HS-5 (cell line): ENCODE data around the gene LRRC59.

ENCODE experiments used
- DNase-seq: peaks from one replicate; pipeline ENCODE4 v3.0.0-alpha.2; 2012; ENCODE audit warnings: low read depth

The LRRC59 gene

DNA sequence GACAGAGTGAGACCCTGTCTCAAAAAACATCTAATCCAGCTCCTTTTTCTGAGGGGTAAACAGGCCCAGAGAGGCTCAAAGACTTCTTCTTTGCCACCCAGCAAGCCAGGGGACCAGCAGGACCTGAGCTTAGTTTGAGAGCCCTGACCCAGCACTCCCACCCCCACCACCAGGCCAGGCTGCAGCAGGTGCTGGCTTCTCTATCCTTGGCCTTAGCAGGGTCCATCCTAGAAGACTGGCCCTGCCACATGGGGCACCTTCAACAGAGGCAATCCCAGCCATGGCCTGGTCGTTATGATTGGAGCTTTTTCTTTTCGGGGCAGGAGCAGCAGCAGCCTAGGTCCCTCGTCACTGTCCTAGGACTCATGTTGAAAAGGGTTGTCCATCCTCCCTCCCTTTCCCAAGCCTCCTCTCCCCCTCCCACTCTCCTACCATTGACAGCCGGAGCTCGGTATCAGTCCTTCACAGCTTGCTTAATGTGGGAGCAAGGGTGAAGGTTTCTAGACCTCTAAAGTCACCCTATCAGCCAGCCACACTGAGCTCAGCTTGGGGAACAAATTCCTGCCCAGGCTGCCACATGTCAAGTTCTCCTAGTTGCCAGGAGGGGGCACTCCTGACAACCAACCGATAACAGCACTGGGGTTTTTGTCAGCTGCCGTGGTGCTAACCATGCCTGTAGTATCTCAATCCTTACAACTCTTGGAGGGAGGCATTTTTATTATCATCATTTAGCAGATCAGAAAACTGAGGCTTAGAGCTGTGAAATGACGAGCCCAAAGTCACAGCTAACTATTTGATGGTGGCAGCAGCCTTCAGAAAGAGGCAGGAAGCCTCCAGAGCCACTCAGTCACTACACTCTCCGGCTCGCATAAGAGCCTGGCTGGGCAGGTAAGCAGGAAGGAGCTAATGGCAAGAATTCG is 35.5 kb downstream of the LRRC59 start:
- DNase-seq: no peak

DNA sequence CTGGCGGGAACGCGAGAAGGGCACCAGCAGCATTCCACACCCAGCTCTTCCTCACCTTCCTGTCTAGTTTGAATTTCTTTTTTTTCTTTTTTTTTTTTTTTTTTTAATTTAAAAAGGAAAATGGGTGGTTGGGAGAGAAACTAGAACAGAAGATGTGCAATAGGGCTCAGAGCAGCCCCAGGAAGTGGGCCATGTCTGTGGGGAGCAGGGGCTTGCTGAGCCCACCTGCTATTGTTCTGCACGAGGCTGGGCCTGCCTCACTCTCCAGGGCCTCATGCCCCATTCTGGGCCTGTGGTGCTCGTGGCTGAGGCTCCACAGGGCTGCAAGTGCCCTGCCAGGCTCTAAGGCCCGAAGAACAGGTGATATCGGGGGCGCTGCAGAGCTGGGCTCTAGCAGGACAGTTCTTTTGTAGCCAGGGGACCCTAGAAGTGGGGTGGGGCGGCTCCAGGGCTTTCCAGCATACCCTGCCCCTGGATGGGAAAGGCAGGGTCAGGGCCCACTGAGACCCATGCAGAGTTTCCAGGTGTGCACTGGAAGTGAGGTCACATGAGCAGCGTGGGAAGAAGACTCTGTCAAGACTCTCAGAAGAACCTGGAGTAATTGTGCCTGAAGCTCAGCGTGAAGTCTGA is 36.7 kb downstream of the LRRC59 start:
- no peak for DNase-seq

DNA sequence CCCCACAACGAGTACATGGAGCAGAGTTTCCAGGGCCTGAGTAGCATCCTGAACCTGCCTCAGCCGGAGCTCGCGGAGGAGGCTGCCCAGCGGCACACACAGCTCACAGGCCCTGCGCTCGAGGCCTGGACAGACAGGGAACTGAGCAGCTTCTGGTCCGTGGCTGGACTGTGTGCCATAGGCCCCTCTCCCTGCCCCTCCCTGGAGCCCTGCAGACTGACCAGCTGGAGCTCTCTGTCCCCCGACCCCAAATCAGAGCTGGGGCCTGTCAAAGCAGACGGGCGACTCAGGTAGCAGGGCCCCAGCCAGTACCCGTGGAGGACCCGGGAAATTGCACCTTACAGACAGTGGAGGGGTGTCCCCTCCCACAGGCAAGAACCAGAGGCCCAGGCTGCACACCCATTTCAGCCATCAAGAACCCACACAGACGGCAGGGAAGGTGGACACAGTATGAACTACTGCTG is 37.3 kb downstream of the LRRC59 start:
- no peak for DNase-seq

DNA sequence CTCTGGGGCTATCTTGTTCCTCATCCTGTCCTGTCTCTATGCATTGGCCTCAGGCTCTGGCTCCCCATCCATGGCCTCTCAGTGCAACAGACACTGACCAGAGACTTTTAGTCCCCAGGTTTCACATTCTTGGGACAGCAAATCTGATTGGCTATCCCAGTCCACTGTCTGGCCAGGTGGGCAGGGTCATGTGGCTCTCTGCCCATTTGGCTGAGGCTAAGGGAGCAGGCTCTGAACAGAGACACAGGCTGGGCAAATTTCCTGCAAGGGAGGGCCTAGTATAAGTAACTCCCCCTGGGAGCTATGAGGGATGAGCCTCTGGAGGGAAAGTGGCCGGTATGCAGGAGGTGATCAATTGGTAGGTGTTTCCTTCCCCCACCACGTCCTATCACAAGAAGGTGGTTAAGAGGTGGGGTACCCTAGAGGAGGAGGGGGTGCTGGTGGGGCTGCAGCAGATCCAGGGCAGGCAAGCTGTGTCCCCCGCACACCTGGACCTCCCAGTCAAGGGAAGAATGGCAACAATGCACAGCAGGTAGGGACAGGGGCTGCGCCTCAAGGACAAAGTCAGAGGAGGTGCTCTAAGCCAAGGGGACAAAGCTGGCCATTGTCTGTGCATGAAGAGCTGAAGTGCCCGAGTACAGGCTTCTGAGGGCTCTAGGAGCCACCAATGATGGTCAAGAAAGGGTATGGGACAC is 38.2 kb downstream of the LRRC59 start:
- no peak for DNase-seq

DNA sequence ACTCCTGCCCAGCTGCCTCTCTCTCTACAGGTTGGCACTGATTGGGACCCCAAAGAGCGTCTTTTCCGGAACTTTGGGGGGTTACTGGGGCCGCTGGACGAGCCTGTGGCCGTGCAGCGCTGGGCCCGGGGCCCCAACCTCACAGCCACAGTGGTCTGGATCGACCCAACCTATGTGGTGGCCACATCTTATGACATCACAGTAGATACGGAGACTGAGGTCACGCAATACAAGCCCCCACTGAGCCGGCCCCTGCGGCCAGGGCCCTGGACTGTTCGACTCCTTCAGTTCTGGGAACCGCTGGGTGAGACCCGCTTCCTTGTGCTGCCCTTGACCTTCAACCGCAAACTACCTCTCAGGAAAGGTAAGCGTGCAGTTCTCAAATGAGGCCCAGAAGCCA is 39.1 kb downstream of the LRRC59 start:
- DNase-seq: no peak

DNA sequence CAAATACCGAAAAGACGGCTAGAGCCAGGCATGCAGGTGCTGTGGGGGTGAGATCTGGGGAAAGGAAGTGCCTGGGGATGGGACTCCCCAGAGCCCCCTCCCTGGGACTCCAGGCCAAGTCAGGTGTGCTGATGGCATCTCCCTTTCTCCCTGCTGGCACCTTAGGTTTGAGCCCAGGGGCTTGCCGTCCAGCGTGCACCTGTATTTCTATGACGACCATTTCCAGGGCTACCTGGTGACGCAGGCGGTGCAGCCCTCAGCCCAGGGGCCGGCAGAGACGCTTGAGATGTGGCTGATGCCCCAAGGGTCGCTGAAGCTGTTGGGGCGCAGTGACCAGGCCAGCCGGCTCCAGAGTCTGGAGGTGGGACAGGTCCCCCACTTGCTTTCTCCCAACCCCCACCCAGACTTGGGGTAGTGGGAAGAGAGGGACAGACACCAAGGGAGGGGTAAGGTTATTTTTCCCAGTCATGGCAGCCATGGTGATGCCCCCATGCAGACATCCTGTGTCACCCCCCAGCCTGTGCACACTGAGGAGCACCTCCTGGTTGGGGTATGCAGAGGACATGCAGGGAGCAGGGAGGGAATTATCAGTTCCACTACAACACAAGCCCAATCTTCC is 40.3 kb downstream of the LRRC59 start:
- no peak for DNase-seq

DNA sequence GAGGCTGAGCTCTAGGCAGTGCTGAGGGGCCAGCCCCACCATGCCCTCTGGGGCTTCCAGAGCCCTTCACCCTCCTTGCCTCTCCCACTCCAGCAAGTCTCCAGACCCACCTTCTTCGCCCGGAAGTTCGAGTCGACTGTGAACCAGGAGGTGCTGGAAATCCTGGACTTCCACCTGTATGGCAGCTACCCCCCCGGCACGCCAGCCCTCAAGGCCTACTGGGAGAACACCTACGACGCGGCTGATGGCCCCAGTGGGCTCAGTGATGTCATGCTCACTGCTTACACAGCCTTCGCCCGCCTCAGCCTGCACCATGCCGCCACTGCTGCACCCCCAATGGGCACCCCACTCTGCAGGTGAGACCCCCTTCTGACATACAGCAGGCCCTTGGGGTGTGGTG is 40.9 kb downstream of the LRRC59 start:
- DNase-seq: no peak

DNA sequence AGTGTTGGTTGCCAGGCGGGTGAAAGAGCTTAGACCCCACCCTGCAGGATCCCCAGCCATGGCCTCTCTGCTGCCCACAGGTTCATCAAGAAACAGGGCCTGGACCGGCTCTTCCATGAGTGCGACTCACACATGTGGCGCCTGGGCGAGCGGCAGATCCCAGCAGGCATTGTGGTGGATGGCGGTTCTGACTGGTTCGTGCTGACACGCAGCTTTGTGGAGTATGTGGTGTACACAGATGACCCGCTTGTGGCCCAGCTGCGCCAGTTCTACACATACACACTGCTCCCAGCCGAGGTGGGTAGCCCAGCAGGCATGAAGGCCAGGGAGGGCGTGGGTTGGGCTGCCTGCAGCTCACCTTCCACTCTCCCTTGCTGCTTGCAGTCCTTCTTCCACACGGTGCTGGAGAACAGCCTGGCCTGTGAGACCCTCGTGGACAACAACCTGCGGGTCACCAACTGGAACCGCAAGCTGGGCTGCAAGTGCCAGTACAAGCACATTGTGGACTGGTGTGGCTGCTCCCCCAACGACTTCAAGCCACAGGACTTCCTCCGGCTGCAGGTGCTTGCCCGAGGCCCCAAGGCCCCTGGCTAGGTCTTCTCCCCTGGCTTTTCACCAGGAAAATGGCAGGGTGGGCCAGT is 41.5 kb downstream of the LRRC59 start:
- no peak for DNase-seq

DNA sequence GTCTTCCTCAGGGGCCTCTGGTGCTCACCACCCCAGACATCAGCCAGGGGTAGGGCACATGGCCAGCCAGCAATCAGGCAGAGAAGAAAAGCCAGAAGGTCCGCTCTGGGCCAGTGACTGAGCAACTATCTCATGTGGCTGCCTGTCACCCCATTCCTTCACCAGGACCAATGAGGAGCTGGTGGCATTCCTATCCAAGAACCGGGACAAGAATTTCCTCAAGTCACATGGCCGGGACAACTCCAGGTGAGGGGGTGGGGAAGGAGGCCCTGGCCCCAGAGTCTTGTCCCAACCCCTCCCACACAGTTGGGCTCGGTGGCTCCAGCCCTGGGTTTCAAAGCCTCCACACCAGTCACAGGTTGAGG is 42.0 kb downstream of the LRRC59 start:
- no peak for DNase-seq

DNA sequence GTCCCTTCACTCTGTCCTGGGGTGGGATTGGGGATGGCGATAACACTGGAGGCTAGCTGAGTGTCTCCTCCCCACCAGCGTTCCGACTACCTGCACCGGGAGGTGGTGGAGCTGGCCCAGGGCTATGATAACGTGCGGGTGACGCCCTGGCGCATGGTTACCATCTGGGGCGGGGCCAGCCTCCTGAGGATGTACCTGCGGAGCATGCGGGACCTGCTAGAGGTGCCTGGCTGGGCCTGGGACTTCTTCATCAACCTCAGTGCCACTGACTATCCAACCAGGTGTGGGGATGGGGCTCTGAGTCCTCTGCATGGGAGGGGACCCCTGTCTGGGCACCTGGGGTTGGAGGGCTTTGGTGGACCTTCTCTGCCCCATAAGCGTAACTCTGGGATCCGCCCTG is 42.5 kb downstream of the LRRC59 start:
- DNase-seq: no peak

DNA sequence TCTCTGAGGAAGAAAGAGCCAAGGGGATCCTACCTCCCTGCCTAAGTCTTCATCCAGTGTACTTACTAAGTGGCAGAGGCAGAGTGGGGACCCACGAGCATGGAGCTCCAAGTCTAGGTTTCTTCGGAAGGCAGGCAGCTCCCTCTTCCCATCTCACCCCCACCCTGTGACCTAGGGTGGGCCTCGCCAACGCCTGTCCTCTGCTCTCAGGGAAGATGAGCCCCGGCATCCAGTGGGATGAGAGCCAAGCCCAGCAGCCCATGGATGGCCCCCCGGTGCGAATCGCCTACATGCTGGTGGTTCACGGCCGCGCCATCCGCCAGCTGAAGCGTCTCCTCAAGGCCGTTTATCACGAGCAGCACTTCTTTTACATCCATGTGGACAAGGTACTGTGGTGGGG is 43.1 kb downstream of the LRRC59 start:
- DNase-seq: no peak

DNA sequence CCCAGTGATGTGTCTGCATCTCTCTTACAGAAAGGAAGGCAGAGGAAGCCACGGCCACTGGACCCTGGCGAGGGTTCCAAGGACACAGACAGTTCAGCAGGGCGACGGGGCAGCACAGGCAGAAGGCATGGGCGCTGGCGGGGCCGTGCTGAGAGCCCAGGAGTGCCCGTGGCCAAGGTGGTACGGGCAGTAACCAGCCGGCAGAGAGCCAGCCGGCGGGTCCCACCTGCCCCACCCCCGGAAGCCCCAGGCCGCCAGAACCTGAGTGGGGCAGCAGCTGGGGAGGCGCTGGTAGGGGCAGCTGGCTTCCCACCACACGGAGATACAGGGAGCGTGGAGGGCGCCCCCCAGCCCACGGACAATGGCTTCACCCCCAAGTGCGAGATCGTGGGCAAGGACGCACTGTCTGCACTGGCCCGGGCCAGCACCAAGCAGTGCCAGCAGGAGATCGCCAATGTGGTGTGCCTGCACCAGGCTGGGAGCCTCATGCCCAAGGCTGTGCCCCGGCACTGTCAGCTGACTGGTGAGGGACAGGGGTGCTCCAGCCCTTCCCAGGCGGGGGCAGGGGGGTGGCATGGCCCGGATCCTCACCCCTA is 43.6 kb downstream of the LRRC59 start:
- no peak for DNase-seq

DNA sequence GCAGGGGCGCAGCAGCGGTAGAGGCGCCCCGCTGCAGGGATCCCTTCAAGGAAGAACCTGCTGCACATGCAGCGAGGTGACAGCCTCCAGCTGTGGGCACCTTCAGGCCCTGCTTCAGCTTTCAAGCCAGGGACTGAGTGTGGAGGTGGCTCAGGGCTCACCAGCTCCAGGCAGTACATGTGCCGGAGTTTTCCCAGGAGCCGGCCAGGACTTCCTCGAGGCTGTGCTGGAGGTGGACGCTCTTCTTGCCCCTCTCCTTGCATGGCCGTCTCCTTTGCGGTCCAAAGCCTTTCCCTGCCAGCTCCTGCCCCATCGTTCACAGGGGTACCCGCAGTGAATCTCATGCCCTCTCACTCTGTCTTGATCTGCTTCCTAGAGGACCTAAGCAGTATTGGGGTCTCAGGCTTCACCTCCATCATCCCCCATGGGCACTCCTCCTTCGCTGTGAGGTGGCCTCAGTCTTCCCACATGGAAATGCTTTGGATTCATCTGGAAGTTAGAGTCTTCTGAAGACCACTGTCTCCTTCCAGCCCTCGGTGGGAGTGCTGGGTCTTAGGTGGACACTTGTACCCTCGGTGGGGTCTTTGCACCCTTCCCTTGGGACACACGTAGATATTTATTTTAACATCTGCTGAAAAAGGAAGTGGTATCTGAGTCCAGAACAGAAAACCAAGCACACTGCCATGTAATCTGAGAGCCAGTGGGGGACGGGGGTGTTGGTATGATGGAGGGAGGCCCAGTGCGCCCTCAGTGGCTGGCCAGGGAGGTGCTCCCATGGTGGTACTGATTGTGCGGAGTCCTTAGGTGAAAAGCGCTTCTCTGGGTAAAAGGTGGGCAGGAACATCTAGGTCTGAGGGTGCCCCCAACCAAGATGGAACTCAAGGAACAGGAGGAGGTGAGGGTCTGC is 44.4 kb downstream of the LRRC59 start:
- no peak for DNase-seq

DNA sequence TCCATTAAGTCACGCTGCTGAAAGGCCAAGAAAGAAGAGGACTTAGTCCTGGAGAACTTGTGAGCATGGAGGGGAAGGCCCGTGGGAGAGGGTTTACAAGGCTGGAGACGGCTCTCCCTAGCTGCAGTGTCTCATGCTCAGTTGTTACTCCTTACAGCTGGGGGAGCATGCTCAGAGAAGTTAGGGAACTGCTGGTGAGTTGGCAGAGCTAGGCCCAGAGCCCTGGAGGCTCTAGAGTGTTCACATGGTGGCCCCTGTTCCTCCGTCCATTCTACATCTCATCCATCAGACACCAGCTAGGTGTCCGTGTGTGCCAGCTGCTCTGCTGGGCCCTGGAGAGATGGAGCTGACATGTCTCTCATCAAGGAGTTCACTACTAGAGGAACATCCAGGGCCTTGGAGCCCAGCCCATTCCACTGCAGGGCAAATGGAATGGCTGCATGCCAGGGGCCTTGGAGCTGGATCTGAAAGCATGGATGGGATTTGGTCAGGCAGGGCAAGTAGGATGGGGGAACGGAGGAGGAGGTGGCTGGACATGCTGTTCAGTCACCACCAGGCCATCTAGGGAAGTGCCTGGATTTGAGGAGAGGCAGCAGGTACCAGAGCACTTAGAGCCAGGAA is 45.1 kb downstream of the LRRC59 start:
- DNase-seq: no peak

DNA sequence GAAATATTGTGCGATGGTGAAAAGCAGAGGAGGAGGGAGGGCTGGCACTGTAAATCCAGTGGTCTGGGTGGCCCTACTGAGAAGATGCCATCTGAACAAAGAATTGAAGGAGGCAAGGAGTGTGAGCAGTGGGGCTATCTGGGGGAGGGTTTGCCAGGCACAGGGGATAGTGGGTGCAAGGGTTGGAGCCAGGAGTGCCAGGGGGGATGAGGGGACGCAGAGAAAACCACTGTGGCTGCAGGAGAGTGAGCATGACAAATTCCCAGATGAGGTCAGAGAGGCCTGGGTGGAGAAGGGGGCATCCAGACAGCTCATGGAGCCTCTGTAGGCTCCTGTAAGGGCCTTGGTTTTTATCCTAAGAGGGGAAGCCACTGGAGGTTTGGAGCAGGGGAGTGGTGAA is 46.6 kb downstream of the LRRC59 start:
- no peak for DNase-seq

DNA sequence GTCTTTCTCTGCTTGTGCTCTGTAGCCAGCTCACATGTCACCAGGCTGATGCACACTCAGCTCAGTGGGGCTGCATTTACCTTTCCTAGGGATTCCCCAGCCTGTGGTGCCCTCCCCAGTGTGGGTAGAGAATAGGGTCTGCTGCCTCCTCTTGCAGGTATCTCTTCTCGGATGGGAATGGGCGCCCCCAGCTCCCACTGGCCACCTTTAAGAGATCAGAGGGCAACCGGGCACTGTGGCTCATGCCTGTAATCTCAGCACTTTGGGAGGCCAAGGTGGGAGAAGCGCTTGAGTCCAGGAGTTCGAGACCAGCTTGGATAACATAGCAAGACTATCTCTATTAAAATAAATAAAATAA is 48.1 kb downstream of the LRRC59 start:
- no peak for DNase-seq

DNA sequence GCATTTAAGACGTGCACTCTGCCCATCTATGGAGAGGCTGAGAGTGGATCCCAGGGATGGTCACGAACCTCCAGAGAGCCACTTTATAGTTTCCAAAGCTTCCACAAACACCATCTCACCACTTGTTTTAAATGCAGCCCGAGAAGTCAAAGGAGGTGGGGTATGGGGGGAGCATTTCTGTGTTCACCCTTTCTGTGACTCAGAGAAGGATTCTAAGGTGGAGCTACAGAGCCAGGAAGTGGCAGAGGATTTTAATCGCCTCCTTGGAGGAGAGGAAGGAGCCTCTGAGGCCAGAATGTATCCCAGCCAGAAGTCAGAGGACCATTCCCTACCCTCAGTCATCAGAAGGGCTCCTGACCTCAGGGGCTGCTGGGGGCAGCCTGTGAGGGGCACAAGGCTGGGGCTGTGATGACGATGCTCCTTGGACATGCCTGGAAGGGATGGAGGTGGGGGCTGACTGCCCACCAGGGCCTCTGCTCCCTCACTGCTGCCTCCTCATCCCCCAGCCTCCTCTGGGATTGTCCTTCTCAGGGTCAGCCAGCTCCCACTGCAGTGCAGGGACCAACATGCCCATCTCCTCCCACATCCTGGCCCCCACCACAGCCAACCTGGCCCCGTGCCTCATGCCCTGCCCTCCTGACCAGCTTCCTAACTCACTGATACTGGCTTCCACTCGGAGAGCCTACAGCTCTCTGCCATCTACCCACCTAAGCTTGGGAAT is 48.6 kb downstream of the LRRC59 start:
- DNase-seq: no peak

DNA sequence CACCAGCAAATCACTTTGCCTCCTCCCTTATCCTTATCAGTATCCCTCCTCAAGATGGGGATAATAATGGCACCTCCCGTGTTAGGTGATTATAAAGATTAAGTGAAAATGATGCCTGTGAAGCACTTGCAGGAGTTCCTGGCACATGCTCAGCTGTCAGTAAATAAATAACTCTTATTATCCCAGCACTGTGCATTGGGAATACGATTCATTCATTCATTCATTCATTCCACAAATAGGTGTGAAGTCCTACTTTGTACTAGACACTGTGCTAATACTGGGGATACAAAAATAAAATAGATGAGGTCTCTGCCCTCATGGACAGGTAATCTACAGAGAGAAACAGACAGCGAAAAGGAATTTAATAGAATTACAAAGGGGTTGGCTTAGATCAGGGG is 49.4 kb downstream of the LRRC59 start:
- DNase-seq: no peak

DNA sequence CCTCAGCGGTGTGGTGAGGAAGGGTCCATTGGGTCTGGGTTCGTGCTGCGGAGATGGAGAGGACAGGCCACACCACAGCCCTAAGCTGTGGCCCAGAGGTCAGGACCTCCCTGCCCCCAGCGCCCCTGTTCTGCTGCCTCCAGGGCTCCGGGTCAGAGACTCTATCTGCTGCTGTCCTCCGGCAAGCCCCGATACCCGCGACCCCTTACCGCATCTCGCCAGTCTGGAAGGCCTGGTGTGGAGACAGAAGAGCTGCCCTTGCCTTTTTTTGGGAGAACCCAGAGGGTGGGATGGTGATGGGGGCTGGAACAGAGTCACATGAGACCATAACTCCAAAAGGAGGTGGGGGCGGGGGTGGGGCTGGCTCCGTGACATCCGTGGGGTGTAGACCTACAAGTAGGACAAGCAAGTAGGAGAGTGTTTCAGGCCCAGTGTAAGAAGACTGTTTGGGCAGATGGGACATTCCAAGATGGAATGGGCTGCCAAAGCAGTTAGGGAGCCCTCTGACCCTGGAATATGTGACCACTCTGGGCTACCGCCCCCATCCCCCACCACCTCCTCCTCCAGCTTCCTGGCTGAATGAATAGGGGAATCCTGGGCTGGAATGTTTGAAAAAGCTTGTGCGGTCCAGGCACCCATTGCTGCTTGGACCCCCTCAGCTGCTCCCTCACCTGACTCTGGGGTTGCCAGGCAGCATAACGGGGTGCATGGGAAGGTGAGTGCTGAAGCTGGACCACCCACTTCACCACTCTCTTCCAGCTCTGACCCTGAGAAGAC is 50.0 kb downstream of the LRRC59 start:
- DNase-seq: no peak
